HCT116 (cell line): Measurements from ENCODE around the gene IQSEC3. TPM values are rescaled to one million over a fixed set of nuclear protein-coding genes. Genes with fewer than 3 reads are reported as not detected.

Source experiments
- ATAC-seq: fragments of 200-7000 bp; cut with Tn5 transposase; 2 replicates; pipeline ENCODE4 v1.9.1; 2020; ENCODE audit warnings: mild to moderate bottlenecking, moderate library complexity
- BruUV-seq: library from RNA; stranded (reverse); fragments of 400-500 nt; replicated peaks from 2 replicates; lab custom pipeline; 2021; lab: Mats Ljungman, UMichigan
- CTCF ChIA-PET: fragments of 300-600 bp; sonication (Branson Sonifier 250); formaldehyde crosslinking; loops from one replicate; lab custom pipeline; 2021; ENCODE audit warnings: antibody characterized with exemption; lab: Charles Lee
- POLR2A ChIA-PET: fragments of 300-600, 350-600 bp; sonication (Branson Sonifier 250); formaldehyde crosslinking; loops from one replicate; lab custom pipeline; 2021; ENCODE audit warnings: antibody characterized with exemption; lab: Charles Lee
- RAD21 ChIA-PET, 2 experiments: fragments of 300-600 bp; sonication (Branson Sonifier 250); formaldehyde crosslinking; loops; one replicate each; lab custom pipeline; 2023; ENCODE audit warnings: low total read pairs in 2 of 2; ENCODE audit not compliant: uncharacterized antibody in 2 of 2, unreplicated experiment in 2 of 2, low non-redundant PET in 1 of 2; lab: Charles Lee
- DNase-seq: peaks from one replicate; pipeline ENCODE4 v3.0.0-alpha.2; 2010; ENCODE audit warnings: low read depth, low spot score
- H2AFZ ChIP-seq: fragments of 200-600 bp; shearing (Covaris generic), sonication (generic); 2 replicates; pipeline ENCODE4 v1.6.1; 2017; ENCODE audit warnings: low read depth, mixed run types, mixed read lengths, antibody characterized with exemption, low read length; ENCODE audit not compliant: poor library complexity, severe bottlenecking
- H3K27ac ChIP-seq: 2 replicates; pipeline ENCODE4 v1.5.1; 2012; ENCODE audit warnings: low read depth, low read length
- H3K27me3 ChIP-seq: fragments of 200-600 bp; sonication (generic); 2 replicates; pipeline ENCODE4 v1.6.1; 2016; ENCODE audit warnings: mixed run types, low read length, mixed read lengths; ENCODE audit not compliant: insufficient read depth
- H3K36me3 ChIP-seq, 2 experiments: fragments of 200-500 bp in 1 of 2; fragments of 200-600 bp in 1 of 2; sonication (Bioruptor generic) in 1 of 2; sonication (generic) in 1 of 2; 2 replicates each; pipeline versions ENCODE4 v1.5.1 to v1.6.1; 2014 to 2016; ENCODE audit warnings: low read length in 2 of 2, inconsistent platforms in 1 of 2, mixed read lengths in 1 of 2, mixed run types in 1 of 2; ENCODE audit not compliant: insufficient read depth in 2 of 2, control insufficient read depth in 1 of 2
- H3K4me1 ChIP-seq, 2 experiments: fragments of 200-600 bp in 1 of 2; sonication (generic) in 1 of 2; 2 replicates each; pipeline versions ENCODE4 v1.5.1 to v1.6.1; 2012 to 2017; ENCODE audit warnings: low read length in 2 of 2, inconsistent platforms in 1 of 2, mild to moderate bottlenecking in 1 of 2, mixed read lengths in 1 of 2, mixed run types in 1 of 2, moderate library complexity in 1 of 2; ENCODE audit not compliant: insufficient read depth in 2 of 2, control insufficient read depth in 1 of 2
- H3K4me2 ChIP-seq: fragments of 200-600 bp; sonication (generic); 2 replicates; pipeline ENCODE4 v1.6.1; 2017; ENCODE audit warnings: mixed run types, low read length, mixed read lengths
- H3K4me3 ChIP-seq, 2 experiments: fragments of 200-600 bp in 1 of 2; sonication (generic) in 1 of 2; replicated peaks in 1 of 2; 2 replicates each; pipeline ENCODE4 v1.5.1; 2011 to 2016; ENCODE audit warnings: low read length in 2 of 2, control low read depth in 1 of 2, low read depth in 1 of 2, mild to moderate bottlenecking in 1 of 2, mixed read lengths in 1 of 2, mixed run types in 1 of 2
- H3K79me2 ChIP-seq: fragments of 200-600 bp; sonication (generic); 2 replicates; pipeline ENCODE4 v1.6.1; 2017; ENCODE audit warnings: mild to moderate bottlenecking, mixed run types, low read length, moderate library complexity, mixed read lengths; ENCODE audit not compliant: insufficient read depth
- H3K9ac ChIP-seq: fragments of 200-600 bp; sonication (generic); 2 replicates; pipeline ENCODE4 v1.6.1; 2016; ENCODE audit warnings: low read length, mixed read lengths
- H3K9me2 ChIP-seq: fragments of 200-600 bp; sonication (generic), shearing (Covaris generic); 2 replicates; pipeline ENCODE4 v1.6.1; 2017; ENCODE audit warnings: mixed run types, mild to moderate bottlenecking, moderate library complexity; ENCODE audit not compliant: insufficient read depth
- H3K9me3 ChIP-seq, 2 experiments: fragments of 200-500 bp in 1 of 2; fragments of 200-600 bp in 1 of 2; sonication (Bioruptor generic) in 1 of 2; sonication (generic) in 1 of 2; 2 replicates each; pipeline ENCODE4 v1.6.1; 2014 to 2017; ENCODE audit warnings: low read length in 2 of 2, mixed read lengths in 2 of 2, inconsistent platforms in 1 of 2, low read depth in 1 of 2, mild to moderate bottlenecking in 1 of 2, mixed run types in 1 of 2, moderate library complexity in 1 of 2; ENCODE audit not compliant: control insufficient read depth in 1 of 2, insufficient read depth in 1 of 2
- H4K20me1 ChIP-seq: fragments of 200-600 bp; sonication (generic), shearing (Covaris generic); 2 replicates; pipeline ENCODE4 v1.6.1; 2017; ENCODE audit warnings: mixed run types, mild to moderate bottlenecking, moderate library complexity; ENCODE audit not compliant: insufficient read depth
- ATF3 ChIP-seq: IDR thresholded peaks from 2 replicates; pipeline ENCODE4 v1.6.1; 2012
- CEBPB ChIP-seq: IDR thresholded peaks from 2 replicates; pipeline ENCODE4 v1.6.1; 2012; ENCODE audit warnings: low read depth
- EGR1 ChIP-seq: IDR thresholded peaks from 2 replicates; pipeline ENCODE4 v1.6.1; 2012; ENCODE audit warnings: low read depth
- ELF1 ChIP-seq: IDR thresholded peaks from 2 replicates; pipeline ENCODE4 v1.6.1; 2012; ENCODE audit warnings: low read depth, borderline replicate concordance
- EZH2phosphoT487 ChIP-seq: fragments of 200-600 bp; IDR thresholded peaks from 2 replicates; pipeline ENCODE4 v1.6.1; 2018; ENCODE audit warnings: antibody characterized with exemption, borderline replicate concordance
- FOSL1 ChIP-seq: IDR thresholded peaks from 2 replicates; pipeline ENCODE4 v1.6.1; 2012; ENCODE audit warnings: low read depth
- POLR2A ChIP-seq: IDR thresholded peaks from 2 replicates; pipeline ENCODE4 v1.7.0; 2011; ENCODE audit warnings: borderline replicate concordance; ENCODE audit not compliant: insufficient read depth, insufficient read length; ENCODE audit errors: extremely low read depth
- SIN3A ChIP-seq: IDR thresholded peaks from 2 replicates; pipeline ENCODE4 v1.6.1; 2012; ENCODE audit warnings: low read depth
- SP1 ChIP-seq: IDR thresholded peaks from 2 replicates; pipeline ENCODE4 v1.6.1; 2012; ENCODE audit warnings: low read depth
- SRF ChIP-seq: IDR thresholded peaks from 2 replicates; pipeline ENCODE4 v1.6.1; 2012; ENCODE audit warnings: low read depth
- TCF7L2 ChIP-seq: IDR thresholded peaks from 2 replicates; pipeline ENCODE4 v1.7.0; 2011; ENCODE audit warnings: borderline replicate concordance, inconsistent platforms; ENCODE audit not compliant: insufficient read depth, insufficient read length; ENCODE audit errors: extremely low read depth
- YY1 ChIP-seq: IDR thresholded peaks from 2 replicates; pipeline ENCODE4 v1.6.1; 2011; ENCODE audit warnings: low read length, low read depth, moderate library complexity, mild to moderate bottlenecking; ENCODE audit not compliant: insufficient replicate concordance; ENCODE audit errors: extremely low read depth
- ZNF274 ChIP-seq: fragments of 200-500 bp; sonication (Bioruptor generic); IDR thresholded peaks from 2 replicates; pipeline ENCODE4 v1.6.1; 2014; ENCODE audit warnings: mild to moderate bottlenecking, low read depth, low read length, inconsistent platforms
- intact Hi-C: fragments of 100-400 bp; cut with micrococcal nuclease; formaldehyde crosslinking; loops from 2 replicates; pipeline ENCODE4 v1.10.0; 2022
- total RNA-seq: library from RNA; stranded (reverse); gene quantifications from one replicate; pipeline ENCODE4 v1.2.1, GENCODE V29; 2021; ENCODE audit not compliant: unreplicated experiment
- TF ChIP-seq, protein P1 (sequence below): IDR thresholded peaks from 2 replicates; pipeline ENCODE4 v1.6.1; 2012
- TF ChIP-seq, protein P2 (sequence below), 3 experiments: fragments of 200-600 bp in 1 of 3; sonication (generic) in 1 of 3; IDR thresholded peaks in 2 of 3; conservative IDR thresholded peaks in 1 of 3; 2 replicates each; pipeline ENCODE4 v1.5.1; 2012 to 2017; ENCODE audit warnings: low read depth in 2 of 3, low read length in 2 of 3, antibody characterized with exemption in 1 of 3, borderline replicate concordance in 1 of 3, control low read depth in 1 of 3, mild to moderate bottlenecking in 1 of 3, mixed read lengths in 1 of 3, mixed run types in 1 of 3, moderate library complexity in 1 of 3; ENCODE audit not compliant: insufficient read depth in 1 of 3
- TF ChIP-seq, protein P3 (sequence below): IDR thresholded peaks from 2 replicates; pipeline ENCODE4 v1.6.1; 2012; ENCODE audit warnings: low read depth

Gene IQSEC3
- total RNA-seq, 1 experiment from 2014 or later = not detected

GRCh38 chr12:221736-222135, 155.2 kb downstream of the IQSEC3 start:
- no peak for DNase-seq
- ChIA-PET CTCF (no interaction called here), POLR2A (no interaction called here), RAD21 (no interaction called here)
- BruUV-seq = no TSS peak
- Histone ChIP-seq H3K27me3 (no peaks in the 10 kb centered on the region), H3K27ac (no peak overlapping the region), H3K9ac (no peak overlapping the region), H3K79me2 (no peaks in the 10 kb centered on the region), H4K20me1 (no peaks in the 10 kb centered on the region), H2AFZ (no peak overlapping the region), H3K36me3 (no peaks in the 10 kb centered on the region), H3K4me1 (peaks cover 0 to 6% of the 10 kb centered on the region in 2 experiments; a peak in 1 of 4 replicates), H3K9me3 (no peaks in the 10 kb centered on the region), H3K4me2 (no peak overlapping the region), H3K9me2 (no peaks in the 10 kb centered on the region), H3K4me3 (no peak overlapping the region)
- intact Hi-C loops = no loop called here
- no peak for ATAC-seq
- TF ChIP-seq, protein P1, sequence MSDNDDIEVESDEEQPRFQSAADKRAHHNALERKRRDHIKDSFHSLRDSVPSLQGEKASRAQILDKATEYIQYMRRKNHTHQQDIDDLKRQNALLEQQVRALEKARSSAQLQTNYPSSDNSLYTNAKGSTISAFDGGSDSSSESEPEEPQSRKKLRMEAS = no peak
- TF ChIP-seq SRF = no peak
- TF ChIP-seq EGR1 = no peak
- TF ChIP-seq POLR2A = no peak
- no peak for TF ChIP-seq ZNF274
- no peak for TF ChIP-seq SIN3A
- TF ChIP-seq ATF3 = no peak
- no peak for TF ChIP-seq EZH2phosphoT487
- no peak for TF ChIP-seq ELF1
- no peak for TF ChIP-seq FOSL1
- TF ChIP-seq TCF7L2 = no peak
- TF ChIP-seq, protein P2, sequence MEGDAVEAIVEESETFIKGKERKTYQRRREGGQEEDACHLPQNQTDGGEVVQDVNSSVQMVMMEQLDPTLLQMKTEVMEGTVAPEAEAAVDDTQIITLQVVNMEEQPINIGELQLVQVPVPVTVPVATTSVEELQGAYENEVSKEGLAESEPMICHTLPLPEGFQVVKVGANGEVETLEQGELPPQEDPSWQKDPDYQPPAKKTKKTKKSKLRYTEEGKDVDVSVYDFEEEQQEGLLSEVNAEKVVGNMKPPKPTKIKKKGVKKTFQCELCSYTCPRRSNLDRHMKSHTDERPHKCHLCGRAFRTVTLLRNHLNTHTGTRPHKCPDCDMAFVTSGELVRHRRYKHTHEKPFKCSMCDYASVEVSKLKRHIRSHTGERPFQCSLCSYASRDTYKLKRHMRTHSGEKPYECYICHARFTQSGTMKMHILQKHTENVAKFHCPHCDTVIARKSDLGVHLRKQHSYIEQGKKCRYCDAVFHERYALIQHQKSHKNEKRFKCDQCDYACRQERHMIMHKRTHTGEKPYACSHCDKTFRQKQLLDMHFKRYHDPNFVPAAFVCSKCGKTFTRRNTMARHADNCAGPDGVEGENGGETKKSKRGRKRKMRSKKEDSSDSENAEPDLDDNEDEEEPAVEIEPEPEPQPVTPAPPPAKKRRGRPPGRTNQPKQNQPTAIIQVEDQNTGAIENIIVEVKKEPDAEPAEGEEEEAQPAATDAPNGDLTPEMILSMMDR (IDR thresholded peaks at IDR 0.05 in 2 of 3, conservative IDR thresholded peaks at IDR 0.05 in 1 of 3; ENCODE audit: borderline replicate concordance in 1 of 3, insufficient read depth in 1 of 3, low read depth in 2 of 3, low read length in 2 of 3) = no peak
- TF ChIP-seq CEBPB = no peak
- no peak for TF ChIP-seq SP1
- no peak for TF ChIP-seq YY1
- TF ChIP-seq, protein P3, sequence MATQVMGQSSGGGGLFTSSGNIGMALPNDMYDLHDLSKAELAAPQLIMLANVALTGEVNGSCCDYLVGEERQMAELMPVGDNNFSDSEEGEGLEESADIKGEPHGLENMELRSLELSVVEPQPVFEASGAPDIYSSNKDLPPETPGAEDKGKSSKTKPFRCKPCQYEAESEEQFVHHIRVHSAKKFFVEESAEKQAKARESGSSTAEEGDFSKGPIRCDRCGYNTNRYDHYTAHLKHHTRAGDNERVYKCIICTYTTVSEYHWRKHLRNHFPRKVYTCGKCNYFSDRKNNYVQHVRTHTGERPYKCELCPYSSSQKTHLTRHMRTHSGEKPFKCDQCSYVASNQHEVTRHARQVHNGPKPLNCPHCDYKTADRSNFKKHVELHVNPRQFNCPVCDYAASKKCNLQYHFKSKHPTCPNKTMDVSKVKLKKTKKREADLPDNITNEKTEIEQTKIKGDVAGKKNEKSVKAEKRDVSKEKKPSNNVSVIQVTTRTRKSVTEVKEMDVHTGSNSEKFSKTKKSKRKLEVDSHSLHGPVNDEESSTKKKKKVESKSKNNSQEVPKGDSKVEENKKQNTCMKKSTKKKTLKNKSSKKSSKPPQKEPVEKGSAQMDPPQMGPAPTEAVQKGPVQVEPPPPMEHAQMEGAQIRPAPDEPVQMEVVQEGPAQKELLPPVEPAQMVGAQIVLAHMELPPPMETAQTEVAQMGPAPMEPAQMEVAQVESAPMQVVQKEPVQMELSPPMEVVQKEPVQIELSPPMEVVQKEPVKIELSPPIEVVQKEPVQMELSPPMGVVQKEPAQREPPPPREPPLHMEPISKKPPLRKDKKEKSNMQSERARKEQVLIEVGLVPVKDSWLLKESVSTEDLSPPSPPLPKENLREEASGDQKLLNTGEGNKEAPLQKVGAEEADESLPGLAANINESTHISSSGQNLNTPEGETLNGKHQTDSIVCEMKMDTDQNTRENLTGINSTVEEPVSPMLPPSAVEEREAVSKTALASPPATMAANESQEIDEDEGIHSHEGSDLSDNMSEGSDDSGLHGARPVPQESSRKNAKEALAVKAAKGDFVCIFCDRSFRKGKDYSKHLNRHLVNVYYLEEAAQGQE = no peak
